Measurements from ENCODE around the gene NOTCH3.

The NOTCH3 gene

GRCh38 chr19:15122331-15123030 is 78.3 kb downstream of the NOTCH3 start:
- DNase-seq: no peak

DNA sequence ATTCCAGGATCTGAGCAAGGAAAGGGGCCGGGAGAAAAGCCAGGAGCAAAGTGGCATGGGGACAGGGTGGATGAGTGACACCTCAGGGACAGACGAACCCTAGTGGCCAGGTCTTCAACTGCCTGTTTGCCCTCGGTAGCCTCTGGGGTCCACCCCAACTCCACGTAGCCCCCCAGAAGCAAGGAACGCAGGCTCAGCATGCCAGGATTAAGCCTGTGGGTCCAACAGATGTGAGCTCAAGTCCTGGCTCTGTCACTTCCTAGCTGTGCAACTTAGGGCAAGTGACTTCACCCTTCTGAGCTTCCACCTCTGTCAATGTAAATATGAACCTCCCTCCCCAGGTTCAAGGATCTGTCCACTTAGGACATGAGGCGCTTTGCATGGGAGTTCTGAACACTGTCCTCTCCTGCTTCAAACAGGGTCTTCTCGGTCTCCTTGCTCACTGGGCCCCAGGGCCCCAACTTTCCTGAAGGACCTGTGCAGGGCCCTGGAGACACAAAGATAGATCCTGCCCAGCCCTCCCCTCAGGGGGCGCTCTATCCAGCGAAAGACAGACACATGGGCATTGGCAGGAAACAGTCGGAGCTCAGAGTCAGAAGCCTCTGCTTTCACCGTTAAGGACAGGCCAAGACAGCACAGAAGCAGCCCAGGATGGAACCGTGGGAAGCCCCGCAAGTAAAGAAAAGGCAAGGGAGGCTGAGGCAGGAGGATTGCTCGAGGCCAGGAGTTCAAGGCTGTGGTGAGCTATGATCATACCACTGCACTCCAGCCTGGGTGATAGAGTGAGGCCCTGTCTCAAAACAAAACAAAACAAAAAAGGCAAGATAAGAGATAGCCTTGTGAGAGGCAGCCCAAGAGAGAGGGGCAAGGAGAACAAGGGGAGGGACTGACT is 80.4 kb downstream of the NOTCH3 start:
- no peak for DNase-seq

DNA sequence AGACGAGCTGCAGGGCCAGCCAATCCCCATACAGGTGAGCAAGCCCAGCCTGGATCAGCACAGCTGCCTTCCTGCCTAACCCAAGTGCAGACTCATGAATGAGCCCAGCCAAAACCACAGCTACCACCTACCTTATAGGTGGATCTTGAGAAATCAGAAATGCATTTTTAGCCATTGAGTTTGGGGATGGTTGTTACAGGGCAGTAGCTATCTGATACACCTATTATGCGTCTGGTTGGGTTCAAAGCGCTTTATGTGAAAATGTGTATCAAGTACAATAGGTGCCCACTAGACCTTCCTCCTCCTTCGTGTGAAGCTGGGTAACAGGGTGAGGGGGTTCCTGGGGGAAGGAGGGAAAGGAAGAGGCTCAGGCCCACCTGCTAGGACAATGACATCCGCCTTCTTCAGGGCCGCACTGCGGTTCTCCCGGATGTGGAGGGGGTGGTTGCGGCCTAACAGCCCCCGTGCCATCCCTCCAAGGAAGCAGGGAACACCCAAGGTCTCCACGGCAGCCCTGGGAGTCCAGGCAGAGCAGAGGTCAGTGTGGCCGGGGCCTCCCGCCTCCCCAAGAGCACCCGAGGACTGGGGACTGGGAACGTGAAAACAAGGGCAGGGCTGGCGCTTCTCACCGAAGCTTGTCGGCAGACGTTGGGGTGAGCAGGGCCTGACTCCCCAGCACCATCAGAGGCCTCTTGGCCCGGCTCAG is 81.9 kb downstream of the NOTCH3 start:
- DNase-seq: no peak

DNA sequence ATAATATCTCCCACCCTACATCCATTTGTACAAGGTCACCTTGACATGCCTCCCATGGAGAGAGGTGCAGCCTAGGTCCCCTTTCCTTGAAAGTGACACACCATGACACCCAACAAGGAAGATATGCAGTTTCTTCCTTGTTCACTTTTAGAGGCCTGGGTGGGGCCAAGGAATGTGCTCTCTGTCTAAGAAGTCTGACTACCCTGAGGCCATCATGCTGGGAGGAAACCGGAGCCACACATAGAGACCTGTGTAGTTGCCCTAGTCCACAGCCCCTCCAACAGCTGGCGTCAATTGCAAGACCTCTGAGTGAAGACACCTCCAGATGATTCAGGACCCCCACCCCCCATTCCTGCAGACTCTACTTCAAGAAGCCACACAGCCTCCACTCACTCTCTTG is 82.5 kb downstream of the NOTCH3 start:
- DNase-seq: no peak

GRCh38 chr19:15116856-15117255 is 83.9 kb downstream of the NOTCH3 start:
- no peak for DNase-seq

DNA sequence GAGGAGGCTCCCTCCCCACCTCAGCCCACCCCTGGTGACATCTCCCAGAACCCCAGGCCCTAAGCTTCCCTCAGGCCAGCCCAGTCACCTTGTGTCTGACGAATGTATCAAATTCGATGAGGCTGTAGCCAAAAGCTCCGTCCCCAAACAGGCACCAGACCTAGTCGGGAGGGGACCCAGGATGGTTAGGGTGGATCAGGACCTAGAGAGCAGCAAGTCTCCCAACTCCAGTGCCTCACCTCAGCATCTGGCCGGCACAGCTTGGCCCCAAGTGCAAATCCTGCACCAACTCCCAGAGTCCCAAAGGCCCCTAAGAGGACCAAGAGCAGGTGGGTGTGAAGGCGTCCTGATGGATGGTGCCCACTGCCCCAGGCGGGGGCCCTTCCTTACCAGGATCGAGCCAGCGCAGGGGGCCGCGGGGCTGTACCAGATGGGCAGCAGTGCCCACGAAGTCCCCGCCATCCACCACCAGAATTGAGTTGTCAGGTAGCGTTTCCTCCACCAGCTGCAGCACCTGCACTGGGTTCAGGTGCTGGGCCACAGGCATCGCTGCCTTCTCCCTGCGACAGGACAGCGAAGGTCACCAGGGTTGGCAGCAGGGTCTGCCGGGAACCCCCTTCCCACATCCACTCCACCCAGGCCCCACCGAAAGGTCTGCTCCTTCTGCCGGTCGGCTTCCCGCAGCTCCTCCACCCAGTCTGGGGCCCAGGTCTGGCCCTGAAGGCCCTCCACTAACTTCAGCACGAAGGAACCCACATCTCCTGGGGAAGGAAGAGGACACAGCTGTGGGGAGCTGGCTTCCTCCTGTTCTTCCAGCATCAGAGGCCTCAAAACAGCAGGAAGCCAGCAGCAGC is 84.8 kb downstream of the NOTCH3 start:
- no peak for DNase-seq

- DNase-seq: no peak
These were observed 85.7 kb downstream of the NOTCH3 start for GRCh38 chr19:15115080-15115479.

DNA sequence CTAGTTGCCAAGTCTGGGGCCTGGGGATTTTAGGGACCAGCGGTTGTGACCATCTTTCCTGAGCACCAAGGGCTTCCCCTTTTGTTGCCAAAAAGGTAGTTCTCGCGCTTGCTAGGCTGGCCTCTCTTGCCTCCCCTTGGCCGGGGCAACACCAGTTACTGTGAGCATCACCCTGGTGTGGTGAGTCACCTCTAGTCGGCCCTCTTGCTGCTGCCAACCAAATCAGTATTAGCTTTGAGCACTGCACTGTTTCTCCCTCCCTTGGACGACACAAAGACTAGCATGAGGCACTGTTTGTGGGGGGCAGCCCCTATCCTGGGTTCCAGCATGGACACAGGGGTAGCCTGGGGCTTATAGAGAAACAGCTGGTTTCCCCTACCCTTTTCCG is 86.6 kb downstream of the NOTCH3 start:
- DNase-seq: no peak

DNA sequence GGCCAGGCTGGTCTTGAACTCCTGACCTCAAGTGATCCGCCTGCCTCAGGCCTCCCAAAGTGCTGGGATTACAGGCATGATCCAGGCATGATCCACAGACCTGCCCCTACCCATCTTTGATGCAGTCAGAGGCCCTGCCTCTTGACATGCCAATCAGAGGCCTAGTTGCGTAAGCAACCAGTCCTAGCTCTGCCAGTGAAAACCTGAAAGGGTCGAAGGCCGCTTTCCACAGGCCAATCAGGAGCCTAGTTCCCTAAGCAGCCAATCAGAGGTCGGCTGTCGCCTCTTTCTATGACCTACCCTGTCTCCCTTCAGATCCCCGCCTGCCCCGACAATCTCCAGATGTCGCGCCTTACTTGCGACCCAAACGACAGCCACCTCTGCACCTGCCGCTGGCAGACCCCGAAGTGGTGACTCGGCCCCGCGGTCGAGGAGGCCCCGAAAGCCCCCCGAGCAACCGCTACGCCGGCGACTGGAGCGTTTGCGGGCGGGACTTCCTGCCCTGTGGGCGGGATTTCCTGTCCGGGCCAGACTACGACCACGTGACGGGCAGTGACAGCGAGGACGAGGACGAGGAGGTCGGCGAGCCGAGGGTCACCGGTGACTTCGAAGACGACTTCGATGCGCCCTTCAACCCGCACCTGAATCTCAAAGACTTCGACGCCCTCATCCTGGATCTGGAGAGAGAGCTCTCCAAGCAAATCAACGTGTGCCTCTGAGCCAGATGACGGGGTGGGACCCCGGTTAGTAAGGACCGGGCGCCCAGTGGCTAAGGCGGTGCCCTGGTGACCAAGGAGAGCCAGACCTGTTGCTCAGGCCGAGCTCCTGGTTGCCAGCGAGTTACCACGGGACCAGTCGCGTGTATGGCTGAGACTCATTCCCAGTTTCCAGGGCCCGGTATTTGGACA is 87.3 kb downstream of the NOTCH3 start:
- DNase-seq: no peak

- DNase-seq: no peak
These were observed 88.4 kb downstream of the NOTCH3 start for GRCh38 chr19:15112385-15112784.

GRCh38 chr19:15111758-15112157 is 89.0 kb downstream of the NOTCH3 start:
- DNase-seq: no peak

GRCh38 chr19:15110418-15110815 is 90.4 kb downstream of the NOTCH3 start:
- no peak for DNase-seq

DNA sequence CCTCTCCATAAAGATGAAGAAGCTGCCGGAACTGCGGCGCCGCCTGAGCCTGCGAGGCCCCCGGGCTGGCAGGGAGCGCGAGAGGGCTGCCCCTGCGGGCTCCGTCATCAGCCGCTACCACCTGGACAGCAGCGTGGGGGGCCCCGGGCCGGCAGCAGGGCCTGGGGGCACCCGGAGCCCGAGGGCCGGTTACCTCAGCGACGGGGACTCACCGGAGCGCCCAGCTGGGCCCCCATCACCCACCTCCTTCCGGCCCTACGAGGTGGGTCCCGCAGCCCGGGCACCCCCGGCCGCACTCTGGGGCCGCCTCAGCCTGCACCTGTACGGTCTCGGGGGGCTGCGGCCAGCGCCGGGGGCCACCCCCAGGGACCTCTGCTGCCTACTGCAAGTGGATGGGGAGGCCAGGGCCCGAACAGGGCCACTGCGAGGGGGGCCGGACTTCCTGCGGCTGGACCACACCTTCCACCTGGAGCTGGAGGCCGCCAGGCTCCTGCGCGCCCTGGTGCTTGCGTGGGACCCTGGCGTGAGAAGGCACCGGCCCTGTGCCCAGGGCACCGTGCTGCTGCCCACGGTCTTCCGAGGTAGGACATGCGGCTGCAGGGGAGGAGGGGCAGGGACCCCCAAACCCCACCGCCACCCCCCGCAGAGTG is 90.9 kb downstream of the NOTCH3 start:
- no peak for DNase-seq

Data from activated effector memory CD4-positive, alpha-beta T cell treated with Interleukin-2 at 50 U/mL for 16 hours (primary cell).